Neural cell (in vitro differentiated cells): ENCODE data around the gene CAST. TPM values are rescaled to one million over a fixed set of nuclear protein-coding genes. Genes with fewer than 3 reads are reported as not detected.

ENCODE experiments used
- H2AFZ ChIP-seq: fragments of 200-600, 300-800 bp; sonication (generic), shearing (Covaris generic); 2 replicates; pipeline ENCODE4 v1.6.0; 2014; ENCODE audit warnings: low read depth, mild to moderate bottlenecking, antibody characterized with exemption, low read length, moderate library complexity
- H3F3A ChIP-seq: fragments of 200-600 bp; shearing (Covaris generic); 2 replicates; pipeline ENCODE4 v1.6.1; 2016; ENCODE audit warnings: mild to moderate bottlenecking, moderate library complexity, mixed read lengths, antibody characterized with exemption, low read length; ENCODE audit not compliant: insufficient read depth, poor library complexity, severe bottlenecking
- H3K27ac ChIP-seq: fragments of 200-600, 300-800 bp; sonication (generic), shearing (Covaris generic); 2 replicates; pipeline ENCODE4 v1.5.1; 2014; ENCODE audit warnings: mild to moderate bottlenecking, low read length, moderate library complexity
- H3K27me3 ChIP-seq: fragments of 300-800, 200-600 bp; sonication (generic), shearing (Covaris generic); 2 replicates; pipeline ENCODE4 v1.6.0; 2014; ENCODE audit warnings: mild to moderate bottlenecking, low read depth, low read length, moderate library complexity; ENCODE audit not compliant: insufficient read depth
- H3K36me3 ChIP-seq: fragments of 300-800, 200-600 bp; sonication (generic), shearing (Covaris generic); 2 replicates; pipeline ENCODE4 v1.5.1; 2014; ENCODE audit warnings: mild to moderate bottlenecking, antibody characterized with exemption, low read length, moderate library complexity; ENCODE audit not compliant: insufficient read depth
- H3K4me2 ChIP-seq: fragments of 300-800, 200-600 bp; sonication (generic), shearing (Covaris generic); 2 replicates; pipeline ENCODE4 v1.6.0; 2014; ENCODE audit warnings: mild to moderate bottlenecking, low read length
- H3K4me3 ChIP-seq: fragments of 300-800, 200-600 bp; sonication (generic), shearing (Covaris generic); 2 replicates; pipeline ENCODE4 v1.5.1; 2014; ENCODE audit warnings: mild to moderate bottlenecking, low read length, moderate library complexity
- H3K79me2 ChIP-seq: fragments of 200-600 bp; shearing (Covaris generic); replicated peaks from 2 replicates; pipeline ENCODE4 v1.6.0; 2014; ENCODE audit warnings: mild to moderate bottlenecking, low read length, moderate library complexity; ENCODE audit not compliant: insufficient read depth
- H3K9ac ChIP-seq: fragments of 300-800, 200-600 bp; sonication (generic), shearing (Covaris generic); 2 replicates; pipeline ENCODE4 v1.6.1; 2016; ENCODE audit warnings: mild to moderate bottlenecking, low read length, mixed read lengths
- H3K9me2 ChIP-seq: fragments of 200-600 bp; shearing (Covaris generic); 2 replicates; pipeline ENCODE4 v1.6.1; 2016; ENCODE audit warnings: mild to moderate bottlenecking, low read length, mixed read lengths; ENCODE audit not compliant: insufficient read depth
- H3K9me3 ChIP-seq: fragments of 200-600, 300-800 bp; sonication (generic), shearing (Covaris generic); 2 replicates; pipeline ENCODE4 v1.6.1; 2016; ENCODE audit warnings: mild to moderate bottlenecking, mixed run types, low read length, moderate library complexity, mixed read lengths
- H4K20me1 ChIP-seq: fragments of 200-600 bp; shearing (Covaris generic); 2 replicates; pipeline ENCODE4 v1.6.1; 2016; ENCODE audit warnings: mild to moderate bottlenecking, mixed run types; ENCODE audit not compliant: insufficient read depth
- EP300 ChIP-seq: fragments of 450-650 bp; conservative IDR thresholded peaks from 2 replicates; pipeline ENCODE4 v1.6.1; 2014; ENCODE audit warnings: antibody characterized with exemption, mild to moderate bottlenecking, moderate library complexity; ENCODE audit not compliant: poor library complexity, severe bottlenecking
- EZH2 ChIP-seq: fragments of 200-600, 300-800 bp; shearing (Covaris generic), sonication (generic); IDR thresholded peaks from 2 replicates; pipeline ENCODE4 v1.6.1; 2014; ENCODE audit warnings: antibody characterized with exemption, low read length, borderline replicate concordance, mild to moderate bottlenecking; ENCODE audit not compliant: insufficient read depth, poor library complexity, severe bottlenecking
- MXI1 ChIP-seq: fragments of 450-650 bp; conservative IDR thresholded peaks from 2 replicates; pipeline ENCODE4 v1.6.1; 2014; ENCODE audit warnings: antibody characterized with exemption, mild to moderate bottlenecking; ENCODE audit not compliant: poor library complexity, severe bottlenecking
- POLR2AphosphoS5 ChIP-seq: IDR thresholded peaks from 2 replicates; pipeline ENCODE4 v1.6.1; 2012
- RAD21 ChIP-seq: fragments of 450-650 bp; conservative IDR thresholded peaks from 2 replicates; pipeline ENCODE4 v1.6.1; 2014; ENCODE audit warnings: antibody characterized with exemption, mild to moderate bottlenecking, moderate library complexity
- SMC3 ChIP-seq: fragments of 450-650 bp; conservative IDR thresholded peaks from 2 replicates; pipeline ENCODE4 v1.6.1; 2014; ENCODE audit warnings: antibody characterized with exemption, mild to moderate bottlenecking, moderate library complexity; ENCODE audit not compliant: poor library complexity
- TAF1 ChIP-seq: IDR thresholded peaks from 2 replicates; pipeline ENCODE4 v1.6.1; 2012; ENCODE audit warnings: low read depth
- polyA plus RNA-seq: library from polyadenylated mRNA; depleted of rRNA; stranded (reverse); fragments of >200 nt; gene quantifications from 2 replicates; pipeline ENCODE4 v1.2.3, GENCODE V29; 2014
- TF ChIP-seq, protein P1 (sequence below): IDR thresholded peaks from 2 replicates; pipeline ENCODE4 v1.6.1; 2012; ENCODE audit warnings: borderline replicate concordance
- TF ChIP-seq, protein P2 (sequence below): fragments of 450-650 bp; IDR thresholded peaks from 2 replicates; pipeline ENCODE4 v1.5.1; 2014; ENCODE audit warnings: antibody characterized with exemption, mild to moderate bottlenecking, moderate library complexity; ENCODE audit not compliant: poor library complexity, severe bottlenecking

CAST gene
- polyA plus RNA-seq, 1 donor from 2014 or later = 8.4 TPM

DNA sequence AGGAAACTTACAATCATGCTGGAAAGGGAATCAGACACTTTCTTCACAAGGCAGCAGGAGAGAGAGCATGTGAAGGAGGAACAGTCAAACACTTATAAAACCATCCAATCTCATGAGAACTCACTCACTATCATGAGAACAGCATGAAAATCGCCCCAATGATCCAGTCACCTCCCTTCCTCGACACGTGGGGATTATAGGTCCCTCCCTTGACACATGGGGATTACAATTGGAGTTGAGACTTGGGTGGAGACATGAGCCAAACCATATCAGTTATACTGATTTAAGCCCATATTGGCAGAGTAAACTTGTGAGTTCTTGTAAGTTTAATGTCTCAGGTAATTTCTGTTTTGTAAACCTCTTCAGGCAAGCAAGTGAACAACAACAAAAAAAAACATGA, 74.8 kb downstream of the CAST start:
- Histone ChIP-seq H3K79me2 (no peaks in the 10 kb centered on the region), H3K9ac (no peak overlapping the region), H3K9me2 (no peaks in the 10 kb centered on the region), H3K4me3 (no peak overlapping the region), H3K27ac (no peak overlapping the region), H4K20me1 (no peaks in the 10 kb centered on the region), H2AFZ (no peak overlapping the region), H3K9me3 (no peaks in the 10 kb centered on the region), H3F3A (no peaks in the 10 kb centered on the region), H3K4me2 (no peak overlapping the region), H3K27me3 (no peaks in the 10 kb centered on the region), H3K36me3 (no peaks in the 10 kb centered on the region)
- TF ChIP-seq RAD21 (no peak), TAF1 (no peak), MXI1 (no peak), EP300 (no peak), SMC3 (no peak), EZH2 (no peak), POLR2AphosphoS5 (no peak)
- TF ChIP-seq, protein P1, sequence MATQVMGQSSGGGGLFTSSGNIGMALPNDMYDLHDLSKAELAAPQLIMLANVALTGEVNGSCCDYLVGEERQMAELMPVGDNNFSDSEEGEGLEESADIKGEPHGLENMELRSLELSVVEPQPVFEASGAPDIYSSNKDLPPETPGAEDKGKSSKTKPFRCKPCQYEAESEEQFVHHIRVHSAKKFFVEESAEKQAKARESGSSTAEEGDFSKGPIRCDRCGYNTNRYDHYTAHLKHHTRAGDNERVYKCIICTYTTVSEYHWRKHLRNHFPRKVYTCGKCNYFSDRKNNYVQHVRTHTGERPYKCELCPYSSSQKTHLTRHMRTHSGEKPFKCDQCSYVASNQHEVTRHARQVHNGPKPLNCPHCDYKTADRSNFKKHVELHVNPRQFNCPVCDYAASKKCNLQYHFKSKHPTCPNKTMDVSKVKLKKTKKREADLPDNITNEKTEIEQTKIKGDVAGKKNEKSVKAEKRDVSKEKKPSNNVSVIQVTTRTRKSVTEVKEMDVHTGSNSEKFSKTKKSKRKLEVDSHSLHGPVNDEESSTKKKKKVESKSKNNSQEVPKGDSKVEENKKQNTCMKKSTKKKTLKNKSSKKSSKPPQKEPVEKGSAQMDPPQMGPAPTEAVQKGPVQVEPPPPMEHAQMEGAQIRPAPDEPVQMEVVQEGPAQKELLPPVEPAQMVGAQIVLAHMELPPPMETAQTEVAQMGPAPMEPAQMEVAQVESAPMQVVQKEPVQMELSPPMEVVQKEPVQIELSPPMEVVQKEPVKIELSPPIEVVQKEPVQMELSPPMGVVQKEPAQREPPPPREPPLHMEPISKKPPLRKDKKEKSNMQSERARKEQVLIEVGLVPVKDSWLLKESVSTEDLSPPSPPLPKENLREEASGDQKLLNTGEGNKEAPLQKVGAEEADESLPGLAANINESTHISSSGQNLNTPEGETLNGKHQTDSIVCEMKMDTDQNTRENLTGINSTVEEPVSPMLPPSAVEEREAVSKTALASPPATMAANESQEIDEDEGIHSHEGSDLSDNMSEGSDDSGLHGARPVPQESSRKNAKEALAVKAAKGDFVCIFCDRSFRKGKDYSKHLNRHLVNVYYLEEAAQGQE = no peak
- TF ChIP-seq, protein P2, sequence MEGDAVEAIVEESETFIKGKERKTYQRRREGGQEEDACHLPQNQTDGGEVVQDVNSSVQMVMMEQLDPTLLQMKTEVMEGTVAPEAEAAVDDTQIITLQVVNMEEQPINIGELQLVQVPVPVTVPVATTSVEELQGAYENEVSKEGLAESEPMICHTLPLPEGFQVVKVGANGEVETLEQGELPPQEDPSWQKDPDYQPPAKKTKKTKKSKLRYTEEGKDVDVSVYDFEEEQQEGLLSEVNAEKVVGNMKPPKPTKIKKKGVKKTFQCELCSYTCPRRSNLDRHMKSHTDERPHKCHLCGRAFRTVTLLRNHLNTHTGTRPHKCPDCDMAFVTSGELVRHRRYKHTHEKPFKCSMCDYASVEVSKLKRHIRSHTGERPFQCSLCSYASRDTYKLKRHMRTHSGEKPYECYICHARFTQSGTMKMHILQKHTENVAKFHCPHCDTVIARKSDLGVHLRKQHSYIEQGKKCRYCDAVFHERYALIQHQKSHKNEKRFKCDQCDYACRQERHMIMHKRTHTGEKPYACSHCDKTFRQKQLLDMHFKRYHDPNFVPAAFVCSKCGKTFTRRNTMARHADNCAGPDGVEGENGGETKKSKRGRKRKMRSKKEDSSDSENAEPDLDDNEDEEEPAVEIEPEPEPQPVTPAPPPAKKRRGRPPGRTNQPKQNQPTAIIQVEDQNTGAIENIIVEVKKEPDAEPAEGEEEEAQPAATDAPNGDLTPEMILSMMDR = no peak

DNA sequence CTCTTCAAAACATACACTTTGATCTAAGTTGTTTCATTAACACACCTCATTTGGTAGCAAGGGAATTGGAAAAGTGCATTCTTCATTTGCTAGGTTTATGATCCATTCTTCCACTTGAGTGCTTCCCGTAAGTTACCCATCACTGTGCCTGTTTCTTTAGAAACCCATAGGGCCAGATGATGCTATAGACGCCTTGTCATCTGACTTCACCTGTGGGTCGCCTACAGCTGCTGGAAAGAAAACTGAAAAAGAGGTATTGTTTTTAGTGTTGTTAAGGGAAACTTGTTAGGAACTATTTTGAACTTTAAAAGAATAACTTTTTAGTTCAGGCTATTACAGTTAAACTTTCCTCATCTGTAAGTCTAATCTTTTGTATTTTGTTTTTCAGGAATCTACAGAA, 78.9 kb downstream of the CAST start:
- no peaks in the 10 kb centered on the region for H3K27me3 ChIP-seq
- TF ChIP-seq, protein P2 = no peak
- TF ChIP-seq POLR2AphosphoS5 (no peak), EP300 (no peak), SMC3 (no peak), MXI1 (no peak), EZH2 (no peak), TAF1 (no peak), RAD21 (no peak)
- TF ChIP-seq, protein P1 = no peak
- no peaks in the 10 kb centered on the region for H3K36me3 ChIP-seq
- no peak overlapping the region for H3K4me3 ChIP-seq
- no peaks in the 10 kb centered on the region for H3K9me2 ChIP-seq
- H3K79me2 ChIP-seq = no peaks in the 10 kb centered on the region
- H3K9ac ChIP-seq = no peak overlapping the region
- H3K4me2 ChIP-seq = no peak overlapping the region
- H4K20me1 ChIP-seq = no peaks in the 10 kb centered on the region
- H3K27ac ChIP-seq = no peak overlapping the region
- H3K9me3 ChIP-seq = no peaks in the 10 kb centered on the region
- no peak overlapping the region for H2AFZ ChIP-seq
- H3F3A ChIP-seq = no peaks in the 10 kb centered on the region
